Spleen (tissue), 7 donors: ENCODE data around the gene EPS8L3.

Source experiments
- CTCF ChIP-seq, 11 experiments: fragments of 200-600 bp in 7 of 11; fragments of 450-650 bp in 4 of 11; sonication (generic) in 4 of 11; IDR thresholded peaks in 8 of 11; conservative IDR thresholded peaks in 3 of 11; 1 replicate in 7 of 11; 2 replicates in 4 of 11; pipeline versions ENCODE4 v1.4.0 to v1.8.0; 2016 to 2021; ENCODE audit warnings: antibody characterized with exemption in 11 of 11, inconsistent platforms in 4 of 11, mild to moderate bottlenecking in 1 of 11
- POLR2A ChIP-seq, 3 donors: fragments of 450-650 bp; IDR thresholded peaks; one replicate each; pipeline ENCODE4 v1.5.1; 2017; ENCODE audit warnings: antibody characterized with exemption in 3 of 3, mild to moderate bottlenecking in 1 of 3
- POLR2AphosphoS5 ChIP-seq, 3 donors: sonication (generic); formaldehyde crosslinking; IDR thresholded peaks; one replicate each; pipeline ENCODE4 v1.5.1; 2017; ENCODE audit warnings: antibody characterized with exemption in 3 of 3
- donor health status: DM: no; HTN: no; CAD: no; lungs with moderate emphysema.
- donor health status: DM: no; HTN: no; CAD: no.
- donor health status: DM: no; HTN: no; CAD: no.

- TF ChIP-seq CTCF (IDR thresholded peaks at IDR 0.05 in 8 of 11, conservative IDR thresholded peaks at IDR 0.05 in 3 of 11) (no peak), POLR2AphosphoS5 (IDR thresholded peaks at IDR 0.05) (no peak), POLR2A (IDR thresholded peaks at IDR 0.05) (no peak)
These were observed 1.7 kb upstream of the EPS8L3 start for GRCh38 chr1:109765483-109765815.
